Heart left ventricle (tissue), 16 donors: ENCODE results near the gene PHKA1. TPM values are rescaled to one million over a fixed set of nuclear protein-coding genes. Genes with fewer than 3 reads are reported as not detected.
A peak's percentile ranks its signal among the peaks of the same experiment; 100 is the strongest.

Source experiments
- ATAC-seq, 4 donors: fragments of 200-7000 bp; cut with Tn5 transposase; one replicate each; pipeline ENCODE4 v1.9.1; 2020 to 2022; ENCODE audit warnings: moderate library complexity in 4 of 4, mild to moderate bottlenecking in 3 of 4, moderate number of reproducible peaks in 1 of 4
- DNase-seq, 5 donors: peaks; one replicate each; pipeline ENCODE4 v3.0.0-alpha.2; 2020
- H3K27ac ChIP-seq, 12 donors: fragments of 200-600 bp; sonication (generic) in 4 of 12; one replicate each; pipeline versions ENCODE4 v1.5.0 to v1.8.0; 2016 to 2022; ENCODE audit warnings: mild to moderate bottlenecking in 2 of 12
- H3K27me3 ChIP-seq, 9 donors: fragments of 200-600 bp; sonication (generic) in 2 of 9; one replicate each; pipeline versions ENCODE4 v1.5.1 to v1.8.0; 2016 to 2022; ENCODE audit warnings: mild to moderate bottlenecking in 3 of 9
- H3K36me3 ChIP-seq, 9 donors: fragments of 200-600 bp; sonication (generic) in 2 of 9; one replicate each; pipeline versions ENCODE4 v1.5.0 to v1.8.0; 2018 to 2022; ENCODE audit warnings: mild to moderate bottlenecking in 2 of 9
- H3K4me1 ChIP-seq, 12 donors: fragments of 200-600 bp; sonication (generic) in 4 of 12; one replicate each; pipeline versions ENCODE4 v1.5.0 to v1.8.0; 2016 to 2022; ENCODE audit warnings: mild to moderate bottlenecking in 3 of 12
- H3K4me3 ChIP-seq, 12 donors: fragments of 200-600 bp; sonication (generic) in 4 of 12; one replicate each; pipeline versions ENCODE4 v1.5.0 to v1.8.0; 2017 to 2022; ENCODE audit warnings: mild to moderate bottlenecking in 9 of 12, moderate library complexity in 4 of 12
- H3K9me3 ChIP-seq, 12 donors: fragments of 200-600 bp; sonication (generic) in 4 of 12; one replicate each; pipeline versions ENCODE4 v1.5.0 to v1.8.0; 2016 to 2022; ENCODE audit warnings: mild to moderate bottlenecking in 1 of 12
- POLR2A ChIP-seq, 2 donors: fragments of 450-650 bp; IDR thresholded peaks; one replicate each; pipeline ENCODE4 v1.6.1; 2017; ENCODE audit warnings: antibody characterized with exemption in 2 of 2, mild to moderate bottlenecking in 2 of 2, moderate library complexity in 2 of 2
- WGBS, 4 donors: extraction: QIAGEN DNeasy Blood & Tissue Kit in 2 of 4; methylation state at CpG; one replicate each; pipeline versions ENCODE4 v1.1.5 to v1.1.7; 2013 to 2018; 5-methylcytosine and 5-hydroxymethylcytosine counted together
- intact Hi-C, 10 donors: fragments of 100-400 bp; cut with DNase I; formaldehyde crosslinking; loops; one replicate each; pipeline versions ENCODE4 v1.11.1 to v1.14.2; 2022
- polyA plus RNA-seq, 2 donors: library from polyadenylated mRNA; stranded (reverse); fragments of 200-250 nt; gene quantifications; one replicate each; pipeline ENCODE4 v1.2.3, GENCODE V29; 2013
- total RNA-seq, 9 donors: library from RNA; depleted of rRNA in 2 of 9; stranded (reverse); fragments of >200 nt in 2 of 9; fragmentation: NEBNext Ultra II Directional in 3 of 9; extraction: Animal tissue kit (Norgen Biotek cat#: 25700) in 3 of 9; gene quantifications; one replicate each; pipeline versions ENCODE4 v1.1.0 to v1.2.4, GENCODE V29; 2016 to 2023
- TF ChIP-seq, protein P1 (sequence below), 12 donors: fragments of 200-600 bp; sonication (generic) in 4 of 12; IDR thresholded peaks; one replicate each; pipeline versions ENCODE4 v1.5.0 to v1.8.0; 2018 to 2022; ENCODE audit warnings: antibody characterized with exemption in 12 of 12, mild to moderate bottlenecking in 5 of 12
- donor health status: ischemic (EF 13 %, LVEDD 7.1; RV severe dilation, severe dysfunction).
- donor health status: healthy with polysubstance abuse.
- donor health status: DM: no; HTN: yes; CAD: no.
- donor health status: DM: no; HTN: no; CAD: no.
- donor health status: ischemic (EF 25% LVEDD 6.9; RV normal size, moderate dysfunction).
- donor health status: ischemic (EF 25% LVEDD 5.7; RV mildly dilated, moderate dysfunction).
- donor health status: healthy.
- donor health status: DM: yes; HTN: yes; CAD: no.
- donor health status: ischemic (EF 35%, LVEDD 5.7; RV mildly dilated, moderate dysfunction).
- donor health status: nonischemic (EF 11% LVEDD 7.7; RV severe dilation, severe dysfunction).
- donor health status: DM: yes; HTN: yes; CAD: no.
- donor health status: PGD.
- donor health status: ischemic (EF 29% LVEDD 5.4; RV normal size, mild dysfunction).
- donor health status: nonischemic (EF 23%, LVEDD 6.1; RV moderate dilation, normal function).

The PHKA1 gene
- total and polyA plus RNA-seq, 11 donors: 3.9 to 21.3 (median 10.7) TPM

- Histone ChIP-seq H3K36me3 (peaks cover 0 to 6% (median 0%) of the 10 kb centered on the region in 9 donors), H3K27me3 (peaks cover 0 to 4% (median 0%) of the 10 kb centered on the region in 9 donors), H3K27ac (no peak overlapping the region), H3K4me1 (peaks cover 0 to 2% (median 0%) of the 10 kb centered on the region in 12 donors), H3K4me3 (no peak overlapping the region), H3K9me3 (no peaks in the 10 kb centered on the region)
- no peak for ATAC-seq
- intact Hi-C loops: no loop called here
- TF ChIP-seq POLR2A (IDR thresholded peaks at IDR 0.05): no peak
- TF ChIP-seq, protein P1, sequence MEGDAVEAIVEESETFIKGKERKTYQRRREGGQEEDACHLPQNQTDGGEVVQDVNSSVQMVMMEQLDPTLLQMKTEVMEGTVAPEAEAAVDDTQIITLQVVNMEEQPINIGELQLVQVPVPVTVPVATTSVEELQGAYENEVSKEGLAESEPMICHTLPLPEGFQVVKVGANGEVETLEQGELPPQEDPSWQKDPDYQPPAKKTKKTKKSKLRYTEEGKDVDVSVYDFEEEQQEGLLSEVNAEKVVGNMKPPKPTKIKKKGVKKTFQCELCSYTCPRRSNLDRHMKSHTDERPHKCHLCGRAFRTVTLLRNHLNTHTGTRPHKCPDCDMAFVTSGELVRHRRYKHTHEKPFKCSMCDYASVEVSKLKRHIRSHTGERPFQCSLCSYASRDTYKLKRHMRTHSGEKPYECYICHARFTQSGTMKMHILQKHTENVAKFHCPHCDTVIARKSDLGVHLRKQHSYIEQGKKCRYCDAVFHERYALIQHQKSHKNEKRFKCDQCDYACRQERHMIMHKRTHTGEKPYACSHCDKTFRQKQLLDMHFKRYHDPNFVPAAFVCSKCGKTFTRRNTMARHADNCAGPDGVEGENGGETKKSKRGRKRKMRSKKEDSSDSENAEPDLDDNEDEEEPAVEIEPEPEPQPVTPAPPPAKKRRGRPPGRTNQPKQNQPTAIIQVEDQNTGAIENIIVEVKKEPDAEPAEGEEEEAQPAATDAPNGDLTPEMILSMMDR (IDR thresholded peaks at IDR 0.05): no peak
- no peak for DNase-seq
- 68 to 96% (median 86%) methylated on average over 2 of the region's 2 CpGs for WGBS, 4 donors
Observed at GRCh38 chrX:72694170-72694569, 19.9 kb downstream of the PHKA1 start.

GRCh38 chrX:72693477-72693876, 20.6 kb downstream of the PHKA1 start:
- ATAC-seq (peak in 3 of 4 donors; percentile 42 to 58 (median 50)), DNase-seq (peak in 1 of 5 donors; percentile 7)
- Histone ChIP-seq H3K27me3 (peaks cover 0 to 4% (median 0%) of the 10 kb centered on the region in 9 donors), H3K9me3 (no peaks in the 10 kb centered on the region), H3K36me3 (peaks cover 0 to 6% (median 0%) of the 10 kb centered on the region in 9 donors), H3K27ac (no peak overlapping the region), H3K4me1 (peaks cover 0 to 2% (median 0%) of the 10 kb centered on the region in 12 donors), H3K4me3 (no peak overlapping the region)
- no peak for TF ChIP-seq POLR2A (IDR thresholded peaks at IDR 0.05)
- TF ChIP-seq, protein P1 (IDR thresholded peaks at IDR 0.05): no peak
- intact Hi-C loops: loop anchor here in 1 of 10 donors (2.0 kb wide), 1 partner anchor 17 kb away; no protein-coding TSS in a partner anchor
- 36 to 100% (median 71%) methylated on average over 1 of the region's 1 CpG for WGBS, 4 donors

DNA sequence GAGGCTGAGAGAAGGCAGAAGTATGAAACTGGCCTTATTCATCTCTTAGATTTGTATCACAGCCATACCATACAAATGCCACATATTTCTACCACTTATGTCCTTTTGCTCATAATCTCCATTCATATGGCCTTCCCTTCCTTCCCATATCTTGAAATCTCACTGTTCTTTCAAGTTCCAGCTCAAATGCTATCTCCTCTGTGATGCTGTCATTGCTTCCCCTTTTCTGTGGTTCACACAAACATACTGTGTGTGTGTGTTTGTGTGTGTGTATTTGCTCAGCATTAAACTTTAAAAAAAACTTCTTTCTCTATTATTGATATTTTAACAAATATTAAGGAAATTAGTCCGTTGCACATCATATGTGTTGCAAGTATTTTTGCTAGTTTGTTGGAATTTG, 26.7 kb downstream of the PHKA1 start:
- Histone ChIP-seq H3K36me3 (peaks cover 0 to 8% (median 0%) of the 10 kb centered on the region in 9 donors), H3K4me3 (no peak overlapping the region), H3K9me3 (no peaks in the 10 kb centered on the region), H3K27me3 (no peaks in the 10 kb centered on the region), H3K4me1 (no peaks in the 10 kb centered on the region), H3K27ac (no peak overlapping the region)
- DNase-seq (no peak), ATAC-seq (no peak)
- WGBS, 4 donors: 56 to 93% (median 74%) methylated on average over 1 of the region's 1 CpG
- intact Hi-C loops: no loop called here
- no peak for TF ChIP-seq POLR2A (IDR thresholded peaks at IDR 0.05)
- TF ChIP-seq, protein P1 (IDR thresholded peaks at IDR 0.05): no peak

GRCh38 chrX:72685810-72686456, 28.2 kb downstream of the PHKA1 start:
- intact Hi-C loops: no loop called here
- H3K4me1 ChIP-seq: no peaks in the 10 kb centered on the region
- H3K27me3 ChIP-seq: no peaks in the 10 kb centered on the region
- H3K36me3 ChIP-seq: peaks cover 0 to 8% (median 0%) of the 10 kb centered on the region in 9 donors
- no peaks in the 10 kb centered on the region for H3K9me3 ChIP-seq
- no peak for ATAC-seq
- no peak for TF ChIP-seq POLR2A (IDR thresholded peaks at IDR 0.05)
- TF ChIP-seq, protein P1 (IDR thresholded peaks at IDR 0.05): no peak
- 61 to 87% (median 74%) methylated on average over 4 of the region's 4 CpGs for WGBS, 4 donors
- DNase-seq: no peak
- H3K4me3 ChIP-seq: no peak overlapping the region
- no peak overlapping the region for H3K27ac ChIP-seq
